Astrocyte (in vitro differentiated cells and primary cell): ENCODE data around the gene SULF2.

Source experiments
- EZH2 ChIP-seq: IDR thresholded peaks from 2 replicates; pipeline ENCODE4 v1.6.1; 2012; ENCODE audit warnings: mild to moderate bottlenecking, low read length, inconsistent platforms; ENCODE audit not compliant: insufficient read depth
- TF ChIP-seq, protein P1 (sequence below): IDR thresholded peaks from 2 replicates; pipeline ENCODE4 v1.5.1; 2011; ENCODE audit warnings: low read depth, mild to moderate bottlenecking, inconsistent platforms, low read length, moderate library complexity; ENCODE audit not compliant: insufficient read depth

DNA sequence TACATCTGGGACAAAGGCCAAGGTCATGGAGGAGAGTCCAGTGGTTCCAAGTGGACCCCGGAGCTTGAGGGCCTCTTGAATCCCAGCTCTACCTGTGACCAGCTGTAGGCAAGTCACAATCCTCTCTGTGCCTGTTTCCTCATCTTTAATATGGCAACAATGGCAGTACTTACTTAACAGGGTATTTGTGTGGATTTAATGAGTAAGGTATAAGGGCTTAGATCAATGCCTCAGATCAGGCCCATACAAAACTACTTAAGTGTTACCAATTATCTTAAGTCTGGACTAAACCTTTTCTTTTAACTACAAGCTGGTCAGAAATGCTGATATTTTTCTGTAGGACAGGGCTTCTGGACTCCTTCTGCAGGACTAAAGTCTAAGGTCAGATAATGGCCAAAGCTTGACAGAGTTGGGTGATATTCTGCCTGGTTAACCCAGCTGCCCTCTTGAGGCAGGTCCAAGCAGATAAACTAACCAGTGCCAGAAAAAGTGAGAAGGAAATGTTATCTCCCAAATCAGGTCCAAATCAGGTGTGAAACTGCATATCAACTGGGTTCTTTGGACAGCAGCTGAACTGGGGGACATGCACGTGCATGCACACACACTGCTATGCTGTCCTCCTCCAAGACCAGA lies 2.2 kb downstream of the SULF2 start:
- TF ChIP-seq, protein P1, sequence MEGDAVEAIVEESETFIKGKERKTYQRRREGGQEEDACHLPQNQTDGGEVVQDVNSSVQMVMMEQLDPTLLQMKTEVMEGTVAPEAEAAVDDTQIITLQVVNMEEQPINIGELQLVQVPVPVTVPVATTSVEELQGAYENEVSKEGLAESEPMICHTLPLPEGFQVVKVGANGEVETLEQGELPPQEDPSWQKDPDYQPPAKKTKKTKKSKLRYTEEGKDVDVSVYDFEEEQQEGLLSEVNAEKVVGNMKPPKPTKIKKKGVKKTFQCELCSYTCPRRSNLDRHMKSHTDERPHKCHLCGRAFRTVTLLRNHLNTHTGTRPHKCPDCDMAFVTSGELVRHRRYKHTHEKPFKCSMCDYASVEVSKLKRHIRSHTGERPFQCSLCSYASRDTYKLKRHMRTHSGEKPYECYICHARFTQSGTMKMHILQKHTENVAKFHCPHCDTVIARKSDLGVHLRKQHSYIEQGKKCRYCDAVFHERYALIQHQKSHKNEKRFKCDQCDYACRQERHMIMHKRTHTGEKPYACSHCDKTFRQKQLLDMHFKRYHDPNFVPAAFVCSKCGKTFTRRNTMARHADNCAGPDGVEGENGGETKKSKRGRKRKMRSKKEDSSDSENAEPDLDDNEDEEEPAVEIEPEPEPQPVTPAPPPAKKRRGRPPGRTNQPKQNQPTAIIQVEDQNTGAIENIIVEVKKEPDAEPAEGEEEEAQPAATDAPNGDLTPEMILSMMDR, result no peak
- no peak for TF ChIP-seq EZH2
